ENCODE measurements around the gene CDX1.

GRCh38 chr5:150162142-150162513, 4.5 kb upstream of the CDX1 start:
- TF ChIP-seq CTCF (IDR thresholded peaks at IDR 0.05; ENCODE audit: control extremely low read depth in 1 of 3, insufficient read depth in 1 of 3, low read depth in 1 of 3, low read length in 3 of 3) (no peak), TCF12 (IDR thresholded peaks at IDR 0.05; ENCODE audit: low read depth, low read length) (no peak), SIX5 (IDR thresholded peaks at IDR 0.05; ENCODE audit: low read depth, low read length) (no peak), CHD1 (IDR thresholded peaks at IDR 0.05; ENCODE audit: low read depth, low read length) (no peak), POLR2A (IDR thresholded peaks at IDR 0.05; ENCODE audit: control extremely low read depth in 1 of 2, low read depth in 2 of 2, low read length in 2 of 2) (no peak), CHD2 (IDR thresholded peaks at IDR 0.05; ENCODE audit: low read length) (no peak), SP1 (IDR thresholded peaks at IDR 0.05; ENCODE audit: low read depth, low read length) (no peak), EZH2 (IDR thresholded peaks at IDR 0.05; ENCODE audit: low read depth, low read length, severe bottlenecking) (no peak)

All from H1 (cell line).